Measurements from ENCODE around the gene TNS3. TPM values are rescaled to one million over a fixed set of nuclear protein-coding genes. Genes with fewer than 3 reads are reported as not detected.

Gene TNS3
- total and polyA plus RNA-seq, 10 of the 15 experiments (the other 5 are each of a cell fraction or from before 2014, with no cell fraction given), result 0.27 to 2.7 (median 0.79) TPM

DNA sequence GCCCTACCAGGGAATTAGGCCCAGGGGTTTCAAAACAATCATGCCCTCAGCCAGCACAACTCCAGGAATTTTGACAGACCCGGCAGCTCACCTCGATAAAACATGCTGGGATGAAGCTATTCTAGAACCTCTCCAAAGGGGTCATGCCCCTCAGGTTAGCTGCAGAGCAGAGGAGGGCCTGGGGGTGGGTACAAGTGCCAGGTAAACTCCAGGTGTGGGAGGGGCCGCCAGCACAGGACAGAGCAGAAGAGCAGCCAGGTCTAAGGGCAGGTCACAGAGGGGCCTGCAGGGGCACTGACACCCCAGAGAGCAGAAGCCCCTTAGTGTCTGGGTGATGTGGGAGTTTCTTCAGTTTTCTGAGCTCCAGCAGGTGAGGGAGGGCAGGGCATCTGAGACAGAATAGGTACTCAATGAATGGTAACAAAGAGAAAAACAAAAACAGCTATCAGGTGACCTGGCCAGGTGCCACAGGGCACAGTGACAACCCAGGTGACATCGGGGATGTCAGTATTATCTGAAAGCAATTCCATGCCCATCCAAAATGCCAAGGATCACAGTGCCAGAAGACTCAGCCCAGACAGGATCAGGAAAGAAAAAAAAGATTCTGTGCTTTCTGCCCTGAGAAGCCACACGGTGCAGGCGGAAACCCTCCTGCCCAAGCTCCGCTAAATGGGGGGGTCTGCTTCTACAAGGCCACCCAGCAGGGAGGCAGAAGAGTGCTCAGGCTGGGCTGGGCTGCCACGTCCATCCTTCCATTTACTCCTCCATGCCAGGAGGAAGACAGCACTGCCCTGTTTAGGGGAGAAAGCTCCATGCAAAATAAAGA lies 104.5 kb downstream of the TNS3 start (continued):
- TF ChIP-seq, protein P1, sequence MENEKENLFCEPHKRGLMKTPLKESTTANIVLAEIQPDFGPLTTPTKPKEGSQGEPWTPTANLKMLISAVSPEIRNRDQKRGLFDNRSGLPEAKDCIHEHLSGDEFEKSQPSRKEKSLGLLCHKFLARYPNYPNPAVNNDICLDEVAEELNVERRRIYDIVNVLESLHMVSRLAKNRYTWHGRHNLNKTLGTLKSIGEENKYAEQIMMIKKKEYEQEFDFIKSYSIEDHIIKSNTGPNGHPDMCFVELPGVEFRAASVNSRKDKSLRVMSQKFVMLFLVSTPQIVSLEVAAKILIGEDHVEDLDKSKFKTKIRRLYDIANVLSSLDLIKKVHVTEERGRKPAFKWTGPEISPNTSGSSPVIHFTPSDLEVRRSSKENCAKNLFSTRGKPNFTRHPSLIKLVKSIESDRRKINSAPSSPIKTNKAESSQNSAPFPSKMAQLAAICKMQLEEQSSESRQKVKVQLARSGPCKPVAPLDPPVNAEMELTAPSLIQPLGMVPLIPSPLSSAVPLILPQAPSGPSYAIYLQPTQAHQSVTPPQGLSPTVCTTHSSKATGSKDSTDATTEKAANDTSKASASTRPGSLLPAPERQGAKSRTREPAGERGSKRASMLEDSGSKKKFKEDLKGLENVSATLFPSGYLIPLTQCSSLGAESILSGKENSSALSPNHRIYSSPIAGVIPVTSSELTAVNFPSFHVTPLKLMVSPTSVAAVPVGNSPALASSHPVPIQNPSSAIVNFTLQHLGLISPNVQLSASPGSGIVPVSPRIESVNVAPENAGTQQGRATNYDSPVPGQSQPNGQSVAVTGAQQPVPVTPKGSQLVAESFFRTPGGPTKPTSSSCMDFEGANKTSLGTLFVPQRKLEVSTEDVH (IDR thresholded peaks at IDR 0.05; ENCODE audit: low read depth, partially characterized antibody), result no peak
- TF ChIP-seq, protein P2, sequence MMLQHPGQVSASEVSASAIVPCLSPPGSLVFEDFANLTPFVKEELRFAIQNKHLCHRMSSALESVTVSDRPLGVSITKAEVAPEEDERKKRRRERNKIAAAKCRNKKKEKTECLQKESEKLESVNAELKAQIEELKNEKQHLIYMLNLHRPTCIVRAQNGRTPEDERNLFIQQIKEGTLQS (IDR thresholded peaks at IDR 0.05; ENCODE audit: borderline replicate concordance, extremely low read depth, low read depth, low read length), result no peak
- no peak for TF ChIP-seq STAT3 (IDR thresholded peaks at IDR 0.05; ENCODE audit: low read depth, low read length)

DNA sequence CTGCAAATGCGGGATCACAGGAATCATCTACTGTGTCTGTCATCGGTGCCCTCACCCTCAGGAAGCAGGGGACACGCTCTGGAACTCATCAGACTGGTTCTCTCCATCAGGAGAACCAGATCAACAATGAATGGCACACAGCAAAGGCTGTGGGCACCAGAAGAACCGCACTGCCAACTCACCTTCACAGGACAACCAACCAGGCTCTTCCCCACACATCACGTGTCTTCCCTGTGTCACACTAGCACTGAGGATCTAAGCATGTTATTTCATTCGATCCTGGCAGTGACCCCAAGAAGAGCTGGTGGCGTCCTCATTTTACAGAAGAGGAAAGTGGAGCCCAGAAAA lies 106.1 kb downstream of the TNS3 start:
- FAIRE-seq, result no peak
- Histone ChIP-seq H4K20me1 (ENCODE audit: control insufficient read depth, insufficient read depth) (no peaks in the 10 kb centered on the region), H3K27ac (ENCODE audit: control insufficient read depth, insufficient read depth) (no peak overlapping the region), H3K4me3 (no peak overlapping the region), H3K9me3 (replicated peaks; ENCODE audit: control insufficient read depth, insufficient read depth, low read length) (no peaks in the 10 kb centered on the region), H3K36me3 (ENCODE audit: control insufficient read depth in 2 of 2, insufficient read depth in 2 of 2, low read length in 1 of 2) (no peaks in the 10 kb centered on the region), H3K4me2 (ENCODE audit: control insufficient read depth, insufficient read depth) (no peak overlapping the region), H3K4me1 (ENCODE audit: control insufficient read depth, insufficient read depth, low read length) (peaks cover 31% of the 10 kb centered on the region), H3K27me3 (replicated peaks in 1 of 2; ENCODE audit: control insufficient read depth in 2 of 2, insufficient read depth in 2 of 2, low read length in 1 of 2) (no peaks in the 10 kb centered on the region), H3K79me2 (ENCODE audit: control insufficient read depth, insufficient read depth, low read length) (peaks cover 2% of the 10 kb centered on the region), H2AFZ (ENCODE audit: control insufficient read depth, low read depth, low read length) (no peak overlapping the region), H3K9ac (ENCODE audit: control insufficient read depth, insufficient read depth, low read length) (no peak overlapping the region)
- DNase-seq (ENCODE audit: low read depth, low spot score), result no peak
- intact Hi-C loops (cut with micrococcal nuclease; ENCODE audit: unreplicated experiment), result no loop called here
- ATAC-seq, result no peak
- ChIA-PET RAD21 (ENCODE audit: unreplicated experiment) (no interaction called here), SMC1A (ENCODE audit: uncharacterized antibody, unreplicated experiment) (no interaction called here), POLR2A (no interaction called here), CTCF (no interaction called here)
- no TSS peak for BruUV-seq (replicated peaks)
- in situ Hi-C loops (cut with MboI), result no loop called here
- TF ChIP-seq CHD2 (IDR thresholded peaks at IDR 0.05; ENCODE audit: borderline replicate concordance, low read depth, low read length) (no peak), YBX1 (IDR thresholded peaks at IDR 0.05) (no peak), STAT3 (IDR thresholded peaks at IDR 0.05; ENCODE audit: low read depth, low read length) (no peak), ZNF274 (IDR thresholded peaks at IDR 0.05; ENCODE audit: insufficient read depth, insufficient read length) (no peak), PML (IDR thresholded peaks at IDR 0.05; ENCODE audit: low read length) (no peak), ZNF207 (IDR thresholded peaks at IDR 0.05; ENCODE audit: borderline replicate concordance) (no peak)
- TF ChIP-seq, protein P3, sequence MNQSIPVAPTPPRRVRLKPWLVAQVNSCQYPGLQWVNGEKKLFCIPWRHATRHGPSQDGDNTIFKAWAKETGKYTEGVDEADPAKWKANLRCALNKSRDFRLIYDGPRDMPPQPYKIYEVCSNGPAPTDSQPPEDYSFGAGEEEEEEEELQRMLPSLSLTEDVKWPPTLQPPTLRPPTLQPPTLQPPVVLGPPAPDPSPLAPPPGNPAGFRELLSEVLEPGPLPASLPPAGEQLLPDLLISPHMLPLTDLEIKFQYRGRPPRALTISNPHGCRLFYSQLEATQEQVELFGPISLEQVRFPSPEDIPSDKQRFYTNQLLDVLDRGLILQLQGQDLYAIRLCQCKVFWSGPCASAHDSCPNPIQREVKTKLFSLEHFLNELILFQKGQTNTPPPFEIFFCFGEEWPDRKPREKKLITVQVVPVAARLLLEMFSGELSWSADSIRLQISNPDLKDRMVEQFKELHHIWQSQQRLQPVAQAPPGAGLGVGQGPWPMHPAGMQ (IDR thresholded peaks at IDR 0.05; ENCODE audit: borderline replicate concordance), result no peak
- 64% methylated on average over 7 of the region's 7 CpGs for WGBS (ENCODE audit: insufficient coverage, insufficient replicate concordance, low lambda C conversion rate, missing lambda C conversion rate)

Data from GM12878 (cell line).